ENCODE data around the gene RAP2A.

Gene RAP2A

GRCh38 chr13:97448503-97449251 is 14.7 kb downstream of the RAP2A start:
- DNase-seq (ENCODE audit: low read depth in 2 of 2): no peak

GRCh38 chr13:97454699-97455098 is 20.7 kb downstream of the RAP2A start:
- no peak for DNase-seq (ENCODE audit: low read depth in 2 of 2)

- no peak for DNase-seq (ENCODE audit: low read depth in 2 of 2)
These were observed 22.1 kb downstream of the RAP2A start for GRCh38 chr13:97456047-97456446.

GRCh38 chr13:97459215-97459777 is 25.3 kb downstream of the RAP2A start:
- DNase-seq (ENCODE audit: low read depth in 2 of 2): no peak

- DNase-seq (ENCODE audit: low read depth in 2 of 2): no peak
These were observed 26.2 kb downstream of the RAP2A start for GRCh38 chr13:97460004-97460775.

DNA sequence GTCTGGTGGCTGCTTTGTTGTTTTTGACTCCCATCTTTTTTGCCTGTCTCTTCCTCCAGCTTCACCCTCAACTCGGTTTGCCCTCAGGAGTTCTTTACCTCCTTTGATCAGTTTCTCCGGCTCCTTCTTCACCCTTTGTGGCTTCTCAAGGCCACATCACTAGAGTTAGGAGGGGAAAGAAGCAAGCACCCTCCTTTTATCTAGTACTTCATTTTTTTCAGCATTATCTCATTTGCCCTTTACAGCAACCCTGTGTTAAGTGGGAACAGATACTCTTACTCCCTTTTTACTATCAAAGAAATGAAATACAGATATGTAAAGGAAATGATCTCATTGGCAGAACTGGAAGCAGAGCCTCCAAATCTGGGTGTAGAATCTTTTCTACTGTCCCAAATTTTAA is 26.9 kb downstream of the RAP2A start:
- DNase-seq (ENCODE audit: low read depth in 2 of 2): no peak

GRCh38 chr13:97464561-97464960 is 30.6 kb downstream of the RAP2A start:
- DNase-seq (ENCODE audit: low read depth in 2 of 2): no peak

DNA sequence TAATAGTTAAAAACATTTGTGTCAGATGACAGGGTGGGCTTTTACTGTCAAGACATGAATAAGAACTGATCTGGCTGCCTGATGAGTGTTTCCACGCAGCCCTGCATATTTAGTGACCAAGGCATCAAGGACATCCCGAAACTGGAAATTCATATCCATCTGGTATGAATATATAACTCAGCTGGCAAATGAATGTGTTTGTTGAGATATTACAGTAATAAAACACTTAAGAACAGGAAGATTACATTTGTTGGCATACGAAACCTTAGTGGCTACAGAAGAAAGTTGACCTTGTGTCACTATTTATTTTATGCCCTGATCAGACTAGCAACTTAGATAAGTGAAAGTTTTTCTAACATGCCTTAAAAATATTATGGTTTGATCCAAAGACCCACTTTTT is 32.8 kb downstream of the RAP2A start:
- DNase-seq (ENCODE audit: low read depth in 2 of 2): no peak

GRCh38 chr13:97468331-97468730 is 34.4 kb downstream of the RAP2A start:
- DNase-seq (ENCODE audit: low read depth in 2 of 2): no peak

GRCh38 chr13:97471711-97472110 is 37.7 kb downstream of the RAP2A start:
- no peak for DNase-seq (ENCODE audit: low read depth in 2 of 2)

- DNase-seq (ENCODE audit: low read depth in 2 of 2): no peak
These were observed 40.5 kb downstream of the RAP2A start for GRCh38 chr13:97474349-97474980.

- DNase-seq (ENCODE audit: low read depth in 2 of 2): no peak
These were observed 41.0 kb downstream of the RAP2A start for GRCh38 chr13:97475011-97475410.

- DNase-seq (ENCODE audit: low read depth in 2 of 2): no peak
These were observed 43.9 kb downstream of the RAP2A start for GRCh38 chr13:97477844-97478243.

- DNase-seq (ENCODE audit: low read depth in 2 of 2): no peak
These were observed 44.3 kb downstream of the RAP2A start for GRCh38 chr13:97478247-97478646.

GRCh38 chr13:97483465-97483864 is 49.5 kb downstream of the RAP2A start:
- DNase-seq (ENCODE audit: low read depth in 2 of 2): no peak

DNA sequence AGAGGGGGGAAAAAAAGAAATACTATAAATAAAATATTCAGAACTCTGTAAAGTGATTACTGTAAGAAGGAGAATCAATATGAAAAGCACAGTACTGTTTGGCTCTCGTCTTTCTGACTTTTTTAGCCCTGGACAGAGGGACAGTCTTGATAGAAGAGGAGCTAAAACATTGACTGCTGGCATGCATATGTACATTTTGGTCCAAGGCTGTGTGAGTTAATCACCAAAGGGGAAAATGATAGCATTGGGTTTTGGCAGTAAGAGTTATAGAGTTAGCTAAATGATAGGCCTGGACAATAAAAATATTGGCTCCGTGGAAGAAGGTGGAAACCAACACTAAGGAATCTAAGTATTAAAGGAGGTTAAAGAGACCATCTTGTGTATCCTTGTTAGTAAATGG is 50.3 kb downstream of the RAP2A start:
- no peak for DNase-seq (ENCODE audit: low read depth in 2 of 2)

DNA sequence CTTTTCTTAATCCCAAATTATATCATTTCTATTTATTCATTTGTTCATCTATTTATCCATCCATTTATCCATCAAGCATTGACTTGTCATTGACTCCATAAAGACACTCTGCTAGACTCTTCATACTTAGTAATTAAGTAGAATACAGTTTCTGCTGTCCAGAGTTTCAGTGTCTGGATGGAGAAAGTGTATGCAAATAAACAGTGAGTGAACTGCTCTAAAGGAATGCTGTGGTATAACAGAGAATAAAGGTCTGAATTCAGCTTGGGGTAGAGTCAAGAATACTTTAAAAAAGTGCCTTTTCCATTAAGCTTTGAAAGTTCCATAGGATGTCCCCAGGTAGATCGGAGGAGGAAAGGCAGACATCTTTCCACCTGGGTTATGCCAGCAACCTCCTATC is 51.4 kb downstream of the RAP2A start:
- DNase-seq (ENCODE audit: low read depth in 2 of 2): no peak

- no peak for DNase-seq (ENCODE audit: low read depth in 2 of 2)
These were observed 56.8 kb downstream of the RAP2A start for GRCh38 chr13:97490702-97491307.

DNA sequence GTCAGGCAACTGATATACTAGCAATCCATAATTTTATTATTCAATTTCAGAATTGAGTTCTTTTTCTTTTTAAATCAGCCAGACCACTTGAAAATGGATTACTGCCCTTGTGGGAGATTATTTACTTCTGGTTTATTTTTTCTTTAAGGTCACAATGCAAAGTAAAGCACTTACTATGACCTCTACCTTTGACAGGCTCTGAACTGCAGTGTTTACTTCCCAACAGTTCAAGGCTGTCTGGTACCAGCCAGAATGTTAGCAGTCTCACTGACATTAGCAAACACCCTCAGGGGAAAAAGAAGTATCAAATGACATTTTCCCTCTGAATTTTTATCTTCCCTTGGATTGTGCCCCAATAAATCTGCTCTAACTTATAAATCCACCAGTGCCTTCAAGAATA is 57.5 kb downstream of the RAP2A start:
- DNase-seq (ENCODE audit: low read depth in 2 of 2): no peak

GRCh38 chr13:97492257-97492656 is 58.3 kb downstream of the RAP2A start:
- DNase-seq (ENCODE audit: low read depth in 2 of 2): no peak

GRCh38 chr13:97492684-97493371 is 58.9 kb downstream of the RAP2A start:
- DNase-seq (ENCODE audit: low read depth in 2 of 2): no peak

- no peak for DNase-seq (ENCODE audit: low read depth in 2 of 2)
These were observed 59.5 kb downstream of the RAP2A start for GRCh38 chr13:97493456-97493855.
